Activated naive CD8-positive, alpha-beta T cell treated with anti-CD3 and anti-CD28 coated beads, Interleukin-2, amount 10 ng/mL, durations not matched to agents 7 days and 5 days (primary cell): ENCODE data around the gene RBM15. TPM values are rescaled to one million over a fixed set of nuclear protein-coding genes. Genes with fewer than 3 reads are reported as not detected.

ENCODE experiments used
- ATAC-seq: fragments of 150-1000 bp; cut with Tn5 transposase; one replicate; pipeline ENCODE4 v1.10.0; 2021; ENCODE audit warnings: low read depth, moderate library complexity
- POLR2A ChIA-PET: fragments of 350-600 bp; sonication (Branson Sonifier 250); formaldehyde crosslinking; loops from one replicate; lab custom pipeline; 2021; ENCODE audit warnings: antibody characterized with exemption; lab: Charles Lee
- DNase-seq: peaks from one replicate; pipeline ENCODE4 v3.0.0; 2021
- H3K27ac Mint-ChIP-seq: one replicate; pipeline ENCODE4 v1.8.0; 2022; ENCODE audit warnings: mild to moderate bottlenecking, mixed read lengths
- H3K27me3 Mint-ChIP-seq: one replicate; pipeline ENCODE4 v1.8.0; 2022; ENCODE audit warnings: mild to moderate bottlenecking, moderate library complexity, mixed read lengths
- H3K36me3 Mint-ChIP-seq: one replicate; pipeline ENCODE4 v1.8.0; 2021; ENCODE audit warnings: mild to moderate bottlenecking, mixed read lengths
- H3K4me1 Mint-ChIP-seq: one replicate; pipeline ENCODE4 v1.8.0; 2021; ENCODE audit warnings: mixed read lengths
- H3K4me3 Mint-ChIP-seq: one replicate; pipeline ENCODE4 v1.8.0; 2022; ENCODE audit warnings: mild to moderate bottlenecking, moderate library complexity, mixed read lengths
- H3K9me3 Mint-ChIP-seq: one replicate; pipeline ENCODE4 v1.8.0; 2021; ENCODE audit warnings: mixed read lengths
- total RNA-seq, 2 experiments: library from RNA; stranded (reverse); gene quantifications; one replicate each; pipeline ENCODE4 v1.2.3, GENCODE V29; 2021

Gene RBM15
- total RNA-seq, 2 experiments from 2014 or later: 80.3 to 80.6 TPM

DNA sequence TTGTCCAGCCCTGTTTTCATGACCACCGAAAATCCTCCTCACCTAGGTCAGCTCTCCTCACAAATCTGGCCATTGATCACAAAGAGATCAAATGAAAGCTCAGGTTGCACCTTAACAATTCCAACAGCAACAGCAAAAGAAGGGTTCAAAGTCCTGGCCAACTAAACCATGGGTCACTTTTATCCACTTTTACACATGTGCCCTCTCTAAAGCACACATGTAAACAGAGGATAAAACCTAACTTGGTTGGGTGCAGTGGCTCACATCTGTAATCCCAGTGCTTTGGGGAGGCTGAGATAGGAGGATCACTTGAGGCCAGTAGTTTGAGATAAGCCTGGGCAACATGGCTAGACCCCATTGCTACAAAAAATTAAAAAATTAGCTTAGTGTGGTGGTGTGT lies 3.9 kb upstream of the RBM15 start:
- Mint-ChIP-seq H3K36me3 (peaks cover 8% of the 10 kb centered on the region), H3K27me3 (no peaks in the 10 kb centered on the region), H3K4me3 (no peak overlapping the region), H3K27ac (no peak overlapping the region), H3K9me3 (no peaks in the 10 kb centered on the region), H3K4me1 (peaks cover 15% of the 10 kb centered on the region)
- no peak for ATAC-seq
- POLR2A ChIA-PET: no interaction called here
- no peak for DNase-seq

DNA sequence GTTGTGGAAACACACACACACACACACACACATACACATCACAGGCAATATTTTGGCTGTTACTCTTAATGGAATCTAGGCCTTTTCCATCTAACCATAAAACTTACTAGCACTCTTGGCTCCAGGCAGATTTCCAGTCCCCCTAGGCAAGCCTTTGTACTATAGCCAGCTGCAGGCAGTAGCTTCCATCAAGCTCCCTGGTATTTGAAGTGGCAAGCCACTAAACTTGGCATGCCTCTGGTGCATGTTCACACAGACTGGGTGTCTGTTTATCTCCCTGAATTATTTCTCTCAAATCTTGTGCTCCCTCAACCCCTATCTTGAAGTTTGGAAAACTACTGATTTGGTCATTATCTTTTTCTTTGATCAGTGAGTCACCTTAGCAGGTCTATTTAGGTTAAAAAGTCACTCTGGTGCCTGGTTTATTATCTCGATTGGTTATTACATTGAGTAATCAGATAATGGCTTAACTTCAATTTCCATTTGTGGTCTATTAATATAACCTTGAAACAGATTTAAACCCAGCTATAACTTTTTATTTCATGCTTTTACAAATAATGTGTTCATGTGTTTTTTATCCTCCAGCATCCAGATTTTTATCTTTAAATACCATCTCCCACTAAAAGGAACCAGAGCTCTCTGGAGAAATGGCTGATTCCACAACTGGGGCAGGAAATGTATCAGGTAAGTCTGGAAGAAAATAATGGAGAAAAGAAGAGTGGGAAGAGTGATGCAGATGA lies 2.7 kb upstream of the RBM15 start:
- no peaks in the 10 kb centered on the region for H3K9me3 Mint-ChIP-seq
- POLR2A ChIA-PET: interaction anchor here (4.2 to 5.2 kb wide), 3 partner anchors 13 to 127 kb away, joined by 41 to 100 read pairs (median 56); partner anchors contain the start of genes KCNC4 and LAMTOR5
- peak overlapping the region; percentile 74 for H3K4me3 Mint-ChIP-seq
- no peaks in the 10 kb centered on the region for H3K27me3 Mint-ChIP-seq
- peak overlapping the region; percentile 86 for H3K27ac Mint-ChIP-seq
- ATAC-seq (no peak), DNase-seq (no peak)
- H3K36me3 Mint-ChIP-seq: peaks cover 18% of the 10 kb centered on the region
- peaks cover 26% of the 10 kb centered on the region for H3K4me1 Mint-ChIP-seq

DNA sequence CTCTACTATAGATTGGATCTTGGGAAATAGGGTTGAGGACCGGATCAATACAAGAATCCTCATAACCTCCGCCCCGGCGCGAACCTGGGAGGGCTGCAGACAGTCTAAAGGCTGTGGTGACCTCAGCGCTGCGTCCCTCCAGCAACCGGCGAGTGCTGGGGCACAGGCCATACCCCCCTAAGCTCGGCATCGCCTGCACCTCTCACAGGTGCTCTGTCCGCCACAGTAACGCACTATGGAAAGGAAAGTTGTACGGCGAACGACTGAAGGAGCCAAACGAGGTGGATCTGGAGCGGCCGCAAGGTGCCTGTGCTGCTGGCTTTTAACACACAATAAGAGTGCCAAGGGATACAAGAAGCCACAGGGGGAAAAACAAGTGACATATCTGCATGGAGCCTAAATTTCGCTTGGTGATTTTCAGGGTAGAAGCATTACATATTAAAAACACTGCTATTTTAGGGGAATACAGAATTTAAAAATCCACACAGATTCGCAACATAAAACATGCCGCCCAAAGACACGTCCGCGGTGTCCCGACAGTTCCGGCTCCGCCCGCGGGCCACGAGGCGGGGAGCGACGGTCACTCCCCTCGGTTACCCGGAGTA lies 1.4 kb upstream of the RBM15 start:
- Mint-ChIP-seq H3K9me3 (no peaks in the 10 kb centered on the region), H3K4me3 (no peak overlapping the region), H3K36me3 (peaks cover 28% of the 10 kb centered on the region), H3K4me1 (peaks cover 34% of the 10 kb centered on the region), H3K27ac (no peak overlapping the region), H3K27me3 (no peaks in the 10 kb centered on the region)
- DNase-seq (peak; percentile 66), ATAC-seq (no peak)
- POLR2A ChIA-PET: interaction anchor here (0.8 to 5.2 kb wide), 15 partner anchors 12 to 1645 kb away, joined by 3 to 100 read pairs (median 6); partner anchors contain the start of genes ATXN7L2, KCNC4, LAMTOR5 and PRPF38B

DNA sequence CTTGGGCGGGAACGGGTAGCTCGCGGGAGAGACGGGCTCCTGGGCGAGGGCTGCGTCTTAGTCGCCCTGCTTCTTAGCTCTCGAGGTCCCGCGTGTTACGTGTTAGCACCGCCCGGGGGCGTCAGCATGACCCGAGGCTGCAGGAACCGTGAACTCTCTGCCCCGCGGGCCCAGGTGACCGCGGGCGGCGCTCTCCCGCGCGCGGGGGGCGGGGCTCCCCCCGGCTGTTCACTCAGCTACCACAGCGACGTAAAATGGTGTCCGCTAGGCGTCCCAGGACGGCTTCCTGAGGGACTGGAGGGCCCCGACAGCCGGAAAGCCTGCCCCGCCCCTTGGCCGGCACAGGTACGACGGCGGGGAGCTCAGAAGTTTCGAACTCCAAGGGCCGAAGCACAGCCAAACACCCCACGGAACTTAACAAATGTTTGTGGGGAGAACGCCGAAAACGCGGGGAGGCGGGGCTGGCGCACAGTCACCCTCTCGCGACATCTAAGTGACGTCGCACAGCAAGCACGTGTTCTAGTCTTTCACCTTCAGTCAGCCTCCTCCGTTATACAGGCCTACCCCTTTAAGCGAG lies 780 bp upstream of the RBM15 start:
- peak; percentile 95 for DNase-seq
- peak; percentile 72 for ATAC-seq
- peaks cover 33% of the 10 kb centered on the region for H3K36me3 Mint-ChIP-seq
- H3K9me3 Mint-ChIP-seq: no peaks in the 10 kb centered on the region
- POLR2A ChIA-PET: interaction anchor here (0.8 to 5.2 kb wide), 19 partner anchors 10 to 1646 kb away, joined by 3 to 100 read pairs (median 4); partner anchors contain the start of genes ATXN7L2, KCNC4, LAMTOR5 and PRPF38B
- H3K4me1 Mint-ChIP-seq: peaks cover 40% of the 10 kb centered on the region
- no peak overlapping the region for H3K27ac Mint-ChIP-seq
- H3K27me3 Mint-ChIP-seq: no peaks in the 10 kb centered on the region
- H3K4me3 Mint-ChIP-seq: no peak overlapping the region

- Mint-ChIP-seq H3K4me3 (no peak overlapping the region), H3K27me3 (no peaks in the 10 kb centered on the region), H3K36me3 (peaks cover 41% of the 10 kb centered on the region), H3K27ac (no peak overlapping the region), H3K9me3 (no peaks in the 10 kb centered on the region), H3K4me1 (peaks cover 50% of the 10 kb centered on the region)
- POLR2A ChIA-PET: interaction anchor here (0.8 to 5.2 kb wide), 16 partner anchors 10 to 1647 kb away, joined by 3 to 100 read pairs (median 5); partner anchors contain the start of genes AMPD2, ATXN7L2, KCNC4 and LAMTOR5
- no peak for ATAC-seq
- no peak for DNase-seq
Observed at GRCh38 chr1:110339407-110340206, 430 bp downstream of the RBM15 start.

- Mint-ChIP-seq H3K36me3 (peaks cover 41% of the 10 kb centered on the region), H3K27me3 (no peaks in the 10 kb centered on the region), H3K4me1 (peaks cover 52% of the 10 kb centered on the region), H3K27ac (no peak overlapping the region), H3K4me3 (no peak overlapping the region), H3K9me3 (no peaks in the 10 kb centered on the region)
- ATAC-seq (no peak), DNase-seq (no peak)
- POLR2A ChIA-PET: interaction anchor here (0.8 to 5.2 kb wide), 9 partner anchors 9 to 857 kb away, joined by 3 to 100 read pairs (median 11); partner anchors contain the start of genes AMPD2, ATXN7L2, KCNC4 and LAMTOR5
Observed at GRCh38 chr1:110340207-110340468, 961 bp downstream of the RBM15 start.

DNA sequence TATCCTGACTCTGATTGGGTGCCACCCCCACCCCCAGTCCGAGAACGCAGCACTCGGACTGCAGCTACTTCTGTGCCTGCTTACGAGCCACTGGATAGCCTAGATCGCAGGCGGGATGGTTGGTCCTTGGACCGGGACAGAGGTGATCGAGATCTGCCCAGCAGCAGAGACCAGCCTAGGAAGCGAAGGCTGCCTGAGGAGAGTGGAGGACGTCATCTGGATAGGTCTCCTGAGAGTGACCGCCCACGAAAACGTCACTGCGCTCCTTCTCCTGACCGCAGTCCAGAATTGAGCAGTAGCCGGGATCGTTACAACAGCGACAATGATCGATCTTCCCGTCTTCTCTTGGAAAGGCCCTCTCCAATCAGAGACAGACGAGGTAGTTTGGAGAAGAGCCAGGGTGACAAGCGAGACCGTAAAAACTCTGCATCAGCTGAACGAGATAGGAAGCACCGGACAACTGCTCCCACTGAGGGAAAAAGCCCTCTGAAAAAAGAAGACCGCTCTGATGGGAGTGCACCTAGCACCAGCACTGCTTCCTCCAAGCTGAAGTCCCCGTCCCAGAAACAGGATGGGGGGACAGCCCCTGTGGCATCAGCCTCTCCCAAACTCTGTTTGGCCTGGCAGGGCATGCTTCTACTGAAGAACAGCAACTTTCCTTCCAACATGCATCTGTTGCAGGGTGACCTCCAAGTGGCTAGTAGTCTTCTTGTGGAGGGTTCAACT lies 2.1 kb downstream of the RBM15 start:
- H3K27me3 Mint-ChIP-seq: no peaks in the 10 kb centered on the region
- POLR2A ChIA-PET: interaction anchor here (4.2 to 5.2 kb wide), 3 partner anchors 8 to 132 kb away, joined by 41 to 100 read pairs (median 56); partner anchors contain the start of genes KCNC4 and LAMTOR5
- H3K27ac Mint-ChIP-seq: no peak overlapping the region
- DNase-seq (no peak), ATAC-seq (no peak)
- peaks cover 43% of the 10 kb centered on the region for H3K36me3 Mint-ChIP-seq
- H3K4me3 Mint-ChIP-seq: no peak overlapping the region
- no peaks in the 10 kb centered on the region for H3K9me3 Mint-ChIP-seq
- peaks cover 53% of the 10 kb centered on the region for H3K4me1 Mint-ChIP-seq

GRCh38 chr1:110341872-110342331 lies 2.7 kb downstream of the RBM15 start:
- peaks cover 43% of the 10 kb centered on the region for H3K36me3 Mint-ChIP-seq
- no peak overlapping the region for H3K4me3 Mint-ChIP-seq
- POLR2A ChIA-PET: no interaction called here
- H3K9me3 Mint-ChIP-seq: no peaks in the 10 kb centered on the region
- no peaks in the 10 kb centered on the region for H3K27me3 Mint-ChIP-seq
- no peak overlapping the region for H3K27ac Mint-ChIP-seq
- ATAC-seq (no peak), DNase-seq (no peak)
- H3K4me1 Mint-ChIP-seq: peaks cover 51% of the 10 kb centered on the region

GRCh38 chr1:110343249-110343648 lies 4.1 kb downstream of the RBM15 start:
- no peak for ATAC-seq
- H3K27me3 Mint-ChIP-seq: no peaks in the 10 kb centered on the region
- H3K9me3 Mint-ChIP-seq: no peaks in the 10 kb centered on the region
- peaks cover 60% of the 10 kb centered on the region for H3K4me1 Mint-ChIP-seq
- peaks cover 53% of the 10 kb centered on the region for H3K36me3 Mint-ChIP-seq
- no peak for DNase-seq
- H3K27ac Mint-ChIP-seq: no peak overlapping the region
- POLR2A ChIA-PET: no interaction called here
- H3K4me3 Mint-ChIP-seq: no peak overlapping the region

DNA sequence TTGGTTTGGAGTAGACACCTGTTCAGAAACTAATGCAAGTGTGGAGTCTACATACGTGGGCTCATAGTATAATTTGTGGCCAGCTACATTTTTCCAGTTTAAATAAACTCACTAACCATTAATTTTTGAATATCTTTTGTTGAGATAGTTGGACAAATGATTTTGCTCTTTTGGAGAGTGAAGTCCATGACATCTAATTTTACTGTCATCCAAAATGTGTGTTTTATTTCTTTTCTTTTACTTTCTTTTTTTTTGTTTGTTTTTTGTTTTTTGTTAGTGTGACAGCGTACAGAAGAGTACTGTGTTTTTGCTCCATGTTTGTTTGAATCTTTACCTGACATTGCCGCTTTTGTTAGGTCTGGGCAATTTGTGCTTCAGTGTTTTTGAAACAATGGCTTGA lies 5.0 kb downstream of the RBM15 start:
- H3K27me3 Mint-ChIP-seq: no peaks in the 10 kb centered on the region
- peaks cover 68% of the 10 kb centered on the region for H3K4me1 Mint-ChIP-seq
- no peaks in the 10 kb centered on the region for H3K9me3 Mint-ChIP-seq
- H3K36me3 Mint-ChIP-seq: peaks cover 55% of the 10 kb centered on the region
- no peak overlapping the region for H3K4me3 Mint-ChIP-seq
- ATAC-seq (no peak), DNase-seq (no peak)
- POLR2A ChIA-PET: no interaction called here
- peak overlapping the region; percentile 68 for H3K27ac Mint-ChIP-seq

DNA sequence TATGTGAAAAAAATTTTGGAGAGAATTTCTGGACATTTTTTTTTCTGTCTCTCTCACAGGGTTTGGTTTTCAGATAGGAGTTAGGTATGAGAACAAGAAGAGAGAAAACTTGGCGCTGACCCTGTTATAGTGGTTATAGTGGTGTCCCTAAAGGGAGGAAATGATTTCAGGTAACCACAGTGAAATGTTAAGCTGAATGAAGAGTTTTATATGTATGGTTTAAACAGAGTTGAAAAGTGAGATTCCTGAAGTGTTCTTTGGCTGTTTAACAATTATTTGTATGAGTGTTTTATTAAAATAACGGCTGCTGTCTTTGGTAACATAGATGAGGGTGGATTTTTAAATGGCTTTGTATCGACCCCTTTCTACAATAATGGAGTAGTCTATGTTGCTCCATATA lies 6.3 kb downstream of the RBM15 start:
- Mint-ChIP-seq H3K4me3 (peak overlapping the region; percentile 62), H3K4me1 (peaks cover 76% of the 10 kb centered on the region), H3K9me3 (no peaks in the 10 kb centered on the region), H3K36me3 (peaks cover 53% of the 10 kb centered on the region), H3K27ac (no peak overlapping the region), H3K27me3 (no peaks in the 10 kb centered on the region)
- POLR2A ChIA-PET: interaction anchor here (0.9 kb wide), 1 partner anchor 11 kb away, joined by 3 read pairs; no protein-coding TSS in a partner anchor
- ATAC-seq (peak; percentile 53), DNase-seq (no peak)

DNA sequence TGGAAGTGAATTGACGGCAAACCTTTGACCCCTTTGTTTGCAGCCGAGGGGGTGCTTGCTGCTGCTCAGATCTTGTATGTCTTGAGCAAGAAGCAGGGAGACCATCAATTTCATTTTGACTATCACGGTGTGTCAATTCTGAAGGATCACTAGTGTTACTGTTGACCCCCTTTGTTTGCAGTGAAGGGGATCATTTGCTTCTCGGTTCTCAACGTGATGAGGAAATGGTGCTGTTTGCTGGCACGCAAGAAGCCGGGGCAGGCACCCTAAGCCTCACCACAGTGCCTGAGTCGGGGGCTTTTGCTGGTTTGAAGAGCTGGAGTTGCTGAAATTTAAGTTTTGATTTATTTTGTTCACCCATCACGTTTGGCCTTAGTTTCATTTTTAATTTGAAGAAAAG lies 7.5 kb downstream of the RBM15 start:
- no peak for ATAC-seq
- no peak for DNase-seq
- Mint-ChIP-seq H3K4me3 (no peak overlapping the region), H3K9me3 (no peaks in the 10 kb centered on the region), H3K36me3 (peaks cover 46% of the 10 kb centered on the region), H3K27ac (no peak overlapping the region), H3K4me1 (peaks cover 71% of the 10 kb centered on the region), H3K27me3 (no peaks in the 10 kb centered on the region)
- POLR2A ChIA-PET: no interaction called here
